ENCODE data around the gene LAPTM5.

Gene LAPTM5

GRCh38 chr1:30741239-30741894 lies 16.2 kb downstream of the LAPTM5 start:
- DNase-seq, result no peak

- no peak for DNase-seq
Observed at GRCh38 chr1:30740251-30741238, 17.0 kb downstream of the LAPTM5 start.

- no peak for DNase-seq
Observed at GRCh38 chr1:30739601-30740000, 18.0 kb downstream of the LAPTM5 start.

- no peak for DNase-seq
Observed at GRCh38 chr1:30738715-30739559, 18.6 kb downstream of the LAPTM5 start.

- DNase-seq, result no peak
Observed at GRCh38 chr1:30738040-30738714, 19.4 kb downstream of the LAPTM5 start.

GRCh38 chr1:30737357-30738039 lies 20.1 kb downstream of the LAPTM5 start:
- no peak for DNase-seq

- no peak for DNase-seq
Observed at GRCh38 chr1:30735668-30736498, 21.7 kb downstream of the LAPTM5 start.

GRCh38 chr1:30735124-30735523 lies 22.4 kb downstream of the LAPTM5 start:
- no peak for DNase-seq

GRCh38 chr1:30734580-30734979 lies 23.0 kb downstream of the LAPTM5 start:
- DNase-seq, result no peak

GRCh38 chr1:30734106-30734505 lies 23.5 kb downstream of the LAPTM5 start:
- no peak for DNase-seq

GRCh38 chr1:30733493-30733892 lies 24.1 kb downstream of the LAPTM5 start:
- DNase-seq, result no peak

GRCh38 chr1:30732277-30732996 lies 25.1 kb downstream of the LAPTM5 start:
- DNase-seq, result no peak

GRCh38 chr1:30731806-30732276 lies 25.7 kb downstream of the LAPTM5 start:
- no peak for DNase-seq

GRCh38 chr1:30731109-30731805 lies 26.3 kb downstream of the LAPTM5 start:
- no peak for DNase-seq

- DNase-seq, result no peak
Observed at GRCh38 chr1:30730346-30731108, 27.0 kb downstream of the LAPTM5 start.

GRCh38 chr1:30729901-30730300 lies 27.7 kb downstream of the LAPTM5 start:
- no peak for DNase-seq

- no peak for DNase-seq
Observed at GRCh38 chr1:30728832-30729638, 28.5 kb downstream of the LAPTM5 start.

GRCh38 chr1:30728340-30728739 lies 29.2 kb downstream of the LAPTM5 start:
- DNase-seq, result no peak
